Vagina (tissue), 2 donors: ENCODE data around the gene NMNAT3. TPM values are rescaled to one million over a fixed set of nuclear protein-coding genes. Genes with fewer than 3 reads are reported as not detected.

Experiments used
- DNase-seq, 2 donors: peaks; one replicate each; pipeline ENCODE4 v3.0.0-alpha.2; 2017; ENCODE audit errors: extremely low spot score in 2 of 2
- H3K27ac ChIP-seq: fragments of 200-600 bp; sonication (generic); one replicate; pipeline ENCODE4 v1.5.1; 2019
- H3K27me3 ChIP-seq: fragments of 200-600 bp; sonication (generic); one replicate; pipeline ENCODE4 v1.5.1; 2019
- H3K36me3 ChIP-seq, 2 donors: fragments of 200-600 bp; sonication (generic); one replicate each; pipeline ENCODE4 v1.5.1; 2017 to 2019
- H3K4me1 ChIP-seq: fragments of 200-600 bp; sonication (generic); one replicate; pipeline ENCODE4 v1.5.1; 2019
- H3K4me3 ChIP-seq, 2 donors: fragments of 200-600 bp; sonication (generic); 1 replicate in 1 of 2; 2 replicates in 1 of 2; pipeline ENCODE4 v1.5.1; 2016 to 2019
- H3K9me3 ChIP-seq: fragments of 200-600 bp; sonication (generic); one replicate; pipeline ENCODE4 v1.5.1; 2019
- CTCF ChIP-seq, 3 experiments: fragments of 450-650 bp in 2 of 3; fragments of 200-600 bp in 1 of 3; sonication (generic) in 1 of 3; IDR thresholded peaks; one replicate each; pipeline ENCODE4 v1.5.1; 2017 to 2019; ENCODE audit warnings: antibody characterized with exemption in 3 of 3, mild to moderate bottlenecking in 2 of 3, moderate library complexity in 2 of 3
- POLR2A ChIP-seq, 2 donors: fragments of 450-650 bp; IDR thresholded peaks; one replicate each; pipeline ENCODE4 v1.6.1; 2017; ENCODE audit warnings: antibody characterized with exemption in 2 of 2, mild to moderate bottlenecking in 2 of 2, moderate library complexity in 2 of 2
- POLR2AphosphoS5 ChIP-seq, 2 donors: sonication (generic); formaldehyde crosslinking; IDR thresholded peaks; one replicate each; pipeline ENCODE4 v1.9.0; 2017; ENCODE audit warnings: antibody characterized with exemption in 2 of 2, mild to moderate bottlenecking in 2 of 2, low read depth in 1 of 2; ENCODE audit not compliant: insufficient read depth in 1 of 2
- intact Hi-C: fragments of 100-400 bp; cut with DNase I; formaldehyde crosslinking; loops from one replicate; pipeline ENCODE4 v1.15.1; 2023
- total RNA-seq: library from RNA; depleted of rRNA; stranded (reverse); fragments of >200 nt; gene quantifications from one replicate; pipeline ENCODE4 v1.2.3, GENCODE V29; 2016

Gene NMNAT3
- total RNA-seq, 1 donor from 2014 or later, result 17.4 TPM

- no peak overlapping the region for H3K4me3 ChIP-seq
- H3K4me1 ChIP-seq, result no peaks in the 10 kb centered on the region
- DNase-seq, result no peak
- no peaks in the 10 kb centered on the region for H3K27me3 ChIP-seq
- H3K27ac ChIP-seq, result no peak overlapping the region
- intact Hi-C loops, result no loop called here
- no peaks in the 10 kb centered on the region for H3K9me3 ChIP-seq
- H3K36me3 ChIP-seq, result no peaks in the 10 kb centered on the region
- TF ChIP-seq POLR2AphosphoS5 (IDR thresholded peaks at IDR 0.05; ENCODE audit: insufficient read depth in 1 of 2, low read depth in 1 of 2) (no peak), POLR2A (IDR thresholded peaks at IDR 0.05) (no peak)
Measured at GRCh38 chr3:139572847-139573672, 104.7 kb downstream of the NMNAT3 start.

GRCh38 chr3:139571711-139572110, 106.1 kb downstream of the NMNAT3 start:
- peak in 1 of 2 donors; percentile 64 for DNase-seq
- Histone ChIP-seq H3K4me1 (no peaks in the 10 kb centered on the region), H3K27me3 (no peaks in the 10 kb centered on the region), H3K9me3 (no peaks in the 10 kb centered on the region), H3K27ac (no peak overlapping the region), H3K4me3 (no peak overlapping the region), H3K36me3 (no peaks in the 10 kb centered on the region)
- TF ChIP-seq POLR2A (IDR thresholded peaks at IDR 0.05) (no peak), POLR2AphosphoS5 (IDR thresholded peaks at IDR 0.05; ENCODE audit: insufficient read depth in 1 of 2, low read depth in 1 of 2) (no peak), CTCF (IDR thresholded peaks at IDR 0.05) (no peak)
- intact Hi-C loops, result no loop called here

GRCh38 chr3:139564294-139564861, 113.4 kb downstream of the NMNAT3 start:
- H3K27me3 ChIP-seq, result no peaks in the 10 kb centered on the region
- no peak for DNase-seq
- H3K36me3 ChIP-seq, result no peaks in the 10 kb centered on the region
- no peak for TF ChIP-seq POLR2A (IDR thresholded peaks at IDR 0.05)
- no peak for TF ChIP-seq POLR2AphosphoS5 (IDR thresholded peaks at IDR 0.05; ENCODE audit: insufficient read depth in 1 of 2, low read depth in 1 of 2)
- no peak for TF ChIP-seq CTCF (IDR thresholded peaks at IDR 0.05)
- no peaks in the 10 kb centered on the region for H3K9me3 ChIP-seq
- intact Hi-C loops, result no loop called here
- no peak overlapping the region for H3K4me3 ChIP-seq
- no peak overlapping the region for H3K27ac ChIP-seq
- no peaks in the 10 kb centered on the region for H3K4me1 ChIP-seq

- intact Hi-C loops, result no loop called here
- H3K27me3 ChIP-seq, result no peaks in the 10 kb centered on the region
- H3K27ac ChIP-seq, result no peak overlapping the region
- H3K36me3 ChIP-seq, result no peaks in the 10 kb centered on the region
- no peak for DNase-seq
- H3K4me1 ChIP-seq, result no peaks in the 10 kb centered on the region
- H3K4me3 ChIP-seq, result no peak overlapping the region
- H3K9me3 ChIP-seq, result no peaks in the 10 kb centered on the region
- TF ChIP-seq CTCF (IDR thresholded peaks at IDR 0.05) (peak in 2 of 3 experiments; percentile 28 to 44), POLR2AphosphoS5 (IDR thresholded peaks at IDR 0.05; ENCODE audit: insufficient read depth in 1 of 2, low read depth in 1 of 2) (no peak)
Measured at GRCh38 chr3:139561959-139562676, 115.7 kb downstream of the NMNAT3 start.

- H3K27ac ChIP-seq, result no peak overlapping the region
- no peaks in the 10 kb centered on the region for H3K9me3 ChIP-seq
- no peaks in the 10 kb centered on the region for H3K36me3 ChIP-seq
- no peaks in the 10 kb centered on the region for H3K27me3 ChIP-seq
- TF ChIP-seq POLR2AphosphoS5 (IDR thresholded peaks at IDR 0.05; ENCODE audit: insufficient read depth in 1 of 2, low read depth in 1 of 2), result no peak
- no peak for TF ChIP-seq POLR2A (IDR thresholded peaks at IDR 0.05)
- no peak for TF ChIP-seq CTCF (IDR thresholded peaks at IDR 0.05)
- no peak for DNase-seq
- no peaks in the 10 kb centered on the region for H3K4me1 ChIP-seq
- intact Hi-C loops, result no loop called here
- H3K4me3 ChIP-seq, result no peak overlapping the region
Measured at GRCh38 chr3:139561255-139561817, 116.4 kb downstream of the NMNAT3 start.
